Measurements from ENCODE around the gene ZBP1.

The ZBP1 gene

DNA sequence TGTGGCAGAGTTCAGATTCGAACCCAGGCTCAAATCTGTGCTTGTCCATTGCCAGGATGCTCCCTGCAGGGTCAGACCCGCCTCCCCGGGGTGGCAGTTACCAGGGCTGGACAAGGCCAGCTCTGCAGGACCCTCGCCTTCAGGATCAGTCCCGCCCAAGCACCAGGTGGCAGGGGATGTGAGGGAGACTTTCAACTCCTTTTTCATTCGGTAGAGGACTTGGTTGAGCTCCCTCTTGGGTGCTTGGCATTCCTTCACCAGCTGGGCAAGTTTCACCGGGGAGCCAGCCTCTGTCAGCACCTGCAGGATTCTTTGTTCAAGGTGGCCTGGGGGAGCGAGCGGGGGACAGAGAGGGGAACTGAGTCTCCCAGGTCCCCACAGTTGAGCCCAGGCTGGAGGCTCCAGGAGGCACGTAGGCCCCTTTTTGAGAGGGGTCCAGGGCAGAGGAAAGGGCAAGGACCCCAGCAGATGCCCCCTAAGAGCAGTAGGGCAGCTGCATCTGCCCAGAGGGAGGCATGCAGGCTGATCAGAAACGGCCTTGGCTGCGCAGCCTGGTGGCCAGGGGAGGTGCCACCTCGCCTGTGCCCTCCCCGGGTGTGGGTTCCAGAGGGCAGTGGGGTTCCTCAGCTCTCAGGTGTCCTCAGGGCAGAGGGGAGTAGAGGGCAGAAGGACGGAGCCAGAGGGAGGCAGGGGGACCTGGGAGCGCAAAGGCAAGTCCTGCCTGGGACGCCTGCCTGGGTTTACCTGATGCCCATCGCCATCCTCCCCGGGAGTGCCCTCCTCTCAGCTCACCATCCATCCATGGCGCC is 3.9 kb downstream of the ZBP1 start:
- no peak for DNase-seq

DNA sequence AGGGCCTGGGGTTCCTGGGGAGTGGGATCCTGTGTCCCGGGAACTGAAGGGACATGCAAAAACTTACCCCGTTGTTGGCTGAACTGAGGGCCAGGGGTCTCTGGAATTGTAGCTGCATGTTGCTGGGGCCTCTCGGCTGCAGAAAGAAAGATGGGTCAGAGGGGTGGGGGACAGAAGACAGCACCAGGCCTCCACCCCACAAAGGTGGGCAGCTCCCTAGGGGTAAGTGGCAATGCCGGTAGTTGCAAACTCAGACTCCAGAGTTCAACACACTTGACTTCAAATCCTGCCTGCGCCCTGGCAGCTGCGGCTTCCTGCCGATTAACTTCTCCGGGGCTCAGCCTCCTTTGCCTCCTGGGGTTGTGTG is 4.8 kb downstream of the ZBP1 start:
- DNase-seq = no peak

DNA sequence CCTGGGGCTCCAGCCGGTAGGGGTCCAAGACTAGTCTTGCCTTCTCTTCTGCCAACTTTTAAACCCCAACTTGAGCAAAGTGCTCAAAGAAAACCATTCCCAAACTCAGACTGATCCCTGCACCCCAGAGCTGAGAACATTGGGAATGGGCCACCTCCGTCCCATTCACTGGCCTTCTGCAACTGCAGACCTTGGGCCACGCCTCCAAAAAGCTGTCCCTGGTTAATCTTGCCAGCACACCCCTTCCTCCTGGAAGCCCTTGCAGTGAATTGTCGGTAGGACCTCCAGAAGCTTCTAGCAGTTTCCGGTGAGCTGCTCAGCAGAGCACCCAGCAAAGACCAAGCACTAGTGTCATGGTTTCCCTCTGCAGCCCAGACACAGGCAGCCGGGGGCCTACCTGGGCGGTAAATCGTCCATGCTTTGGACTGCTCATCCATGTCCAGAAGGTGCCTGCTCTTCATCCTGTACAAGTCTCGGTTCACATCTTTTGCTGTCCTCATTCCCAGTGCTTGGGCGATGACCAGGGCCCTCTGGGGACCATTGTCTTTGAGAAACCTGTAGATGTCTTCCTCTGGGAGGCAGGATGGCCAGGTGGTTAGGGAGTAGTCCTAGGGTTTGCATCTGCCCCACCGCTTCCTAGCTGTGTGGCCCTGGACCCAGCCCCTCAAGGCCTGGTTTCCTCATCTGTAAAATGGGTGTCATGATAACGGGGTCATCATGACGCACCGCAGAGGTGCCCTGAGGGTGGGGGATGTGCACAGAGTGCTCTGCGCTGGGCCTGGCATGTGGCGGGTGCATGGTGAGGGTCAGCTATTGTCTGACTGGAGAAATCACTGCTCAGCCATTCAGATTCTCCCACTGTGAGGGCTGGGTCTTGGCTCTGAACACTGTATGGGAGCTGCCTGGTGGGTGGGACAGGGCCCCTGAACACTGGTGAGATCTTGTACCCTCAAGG is 5.5 kb downstream of the ZBP1 start:
- no peak for DNase-seq

DNA sequence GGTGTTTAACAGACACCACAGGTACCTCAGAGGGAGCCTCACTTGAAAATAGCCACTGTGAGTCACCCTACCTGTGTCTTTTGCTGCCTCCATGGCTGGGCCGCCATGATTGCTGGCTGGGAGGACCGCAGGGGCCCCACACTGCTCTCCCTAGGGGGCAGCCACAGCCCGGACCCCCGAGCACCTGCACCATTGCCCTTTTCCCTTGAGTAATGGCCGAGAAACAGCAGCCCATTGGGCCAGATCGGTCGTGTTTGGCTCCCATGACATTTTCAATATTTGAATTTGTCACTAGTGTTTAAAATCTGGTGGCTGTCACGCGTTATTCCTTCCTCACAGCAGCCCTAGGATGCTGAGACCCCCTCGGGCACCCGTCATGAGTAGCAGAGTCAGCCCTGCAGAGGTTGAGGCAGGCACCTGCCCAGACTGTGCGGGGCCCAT is 6.7 kb downstream of the ZBP1 start:
- DNase-seq = no peak

DNA sequence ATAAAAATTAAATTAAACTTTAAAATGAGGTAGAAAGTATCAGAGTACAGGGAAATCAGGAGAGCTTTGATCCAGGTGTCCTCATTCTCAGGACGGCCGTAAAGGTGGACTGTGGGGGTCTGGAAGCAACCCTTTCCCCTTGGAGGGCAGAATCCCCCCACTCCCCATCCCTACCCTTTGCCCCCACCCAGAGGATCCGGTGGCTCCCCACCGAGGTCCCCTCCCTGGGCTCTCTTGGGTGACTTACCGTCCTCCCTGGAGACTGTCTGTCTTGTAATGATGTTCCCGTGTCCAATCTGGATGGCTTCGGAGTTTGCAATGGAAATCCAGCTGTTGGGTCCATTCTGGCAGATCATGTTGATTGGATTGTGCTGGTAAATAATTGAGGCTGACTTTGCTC is 7.3 kb downstream of the ZBP1 start:
- no peak for DNase-seq

DNA sequence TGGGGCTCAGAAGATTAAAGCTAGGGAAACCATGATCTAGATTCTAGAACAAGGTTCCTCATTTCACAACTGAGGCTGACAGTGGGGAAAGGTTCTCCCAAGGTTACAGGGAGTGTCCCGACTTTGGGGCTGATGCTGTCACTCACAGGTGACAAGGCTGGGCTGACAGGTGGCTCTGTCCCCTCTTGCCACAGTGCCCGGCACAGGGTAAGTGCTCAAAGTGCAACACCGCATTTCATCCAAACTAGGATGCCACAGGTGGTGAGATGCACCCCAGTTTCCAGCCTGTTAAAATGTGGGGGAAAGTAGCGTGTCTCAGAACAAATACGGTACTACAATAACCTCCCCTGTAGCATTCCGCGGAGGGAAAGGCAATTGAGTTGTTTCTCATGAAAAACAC is 7.8 kb downstream of the ZBP1 start:
- DNase-seq = no peak

DNA sequence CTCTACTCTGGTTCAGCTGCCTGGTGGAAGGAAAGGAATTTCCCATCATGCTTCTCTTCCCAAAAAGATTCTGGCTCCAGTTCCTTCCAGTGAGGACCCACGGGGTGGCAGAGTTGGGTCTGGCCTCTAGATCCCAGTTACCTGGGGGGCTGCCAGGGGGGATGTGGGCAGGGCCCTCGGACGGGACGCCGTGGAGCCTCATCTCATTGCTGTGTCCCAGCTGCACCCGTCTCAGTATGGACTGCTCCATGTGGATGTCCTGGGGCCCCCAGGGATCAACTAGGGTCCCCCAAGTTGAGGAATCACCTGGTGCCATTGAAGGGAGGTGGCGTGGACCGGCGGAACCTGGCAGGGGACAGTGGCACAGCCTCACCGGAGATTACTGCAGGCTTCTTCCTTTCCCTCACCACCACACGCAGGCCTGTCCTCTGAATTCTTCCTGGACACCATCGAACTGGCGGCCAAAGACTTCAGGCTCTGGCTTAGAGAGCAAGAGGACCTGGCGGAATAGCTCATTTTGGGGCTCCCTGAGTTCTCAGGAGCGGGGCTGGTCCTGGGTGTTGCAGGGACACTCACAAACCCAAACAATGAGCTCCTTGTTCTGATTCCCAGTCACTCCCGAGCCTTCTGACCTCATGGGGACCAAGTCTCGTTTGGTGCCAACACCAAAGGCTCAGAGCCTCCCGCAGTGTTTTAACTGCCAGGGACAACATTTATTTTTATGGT is 8.5 kb downstream of the ZBP1 start:
- DNase-seq = peak in 1 of 2 experiments; percentile 33

DNA sequence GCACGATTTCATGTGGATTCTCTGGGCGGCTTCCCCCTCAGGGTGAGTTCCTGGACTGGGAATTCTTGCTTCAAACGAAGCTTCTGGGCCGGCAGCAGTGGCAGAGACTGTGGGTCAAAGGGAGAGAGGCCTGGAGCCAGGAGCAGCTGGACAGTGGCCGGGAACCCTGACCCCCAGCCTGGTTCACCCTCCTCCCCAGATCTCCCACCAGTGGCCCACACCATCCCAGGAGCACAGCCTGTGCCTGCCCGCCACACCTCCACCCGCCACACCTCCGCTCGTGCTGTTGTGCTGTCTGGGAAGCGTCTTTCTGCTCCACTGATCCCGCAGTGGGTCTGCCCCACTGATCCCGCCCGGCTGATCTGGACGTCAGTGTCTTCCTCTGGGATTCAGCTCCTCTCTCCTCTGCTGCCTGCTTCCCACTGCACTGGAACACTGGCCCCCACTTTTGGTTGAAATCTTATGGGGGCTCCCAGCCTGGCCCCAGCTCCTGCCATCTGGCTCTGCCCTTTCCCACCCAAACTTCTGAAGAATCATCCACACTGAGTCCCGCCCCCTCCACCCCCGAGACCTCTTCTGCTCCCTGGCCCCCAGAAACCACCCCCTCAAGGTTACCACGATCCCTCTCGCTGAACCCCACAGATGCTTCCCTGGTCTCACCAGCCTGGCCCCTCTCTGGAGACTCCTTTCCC is 9.8 kb downstream of the ZBP1 start:
- DNase-seq = peak in 1 of 2 experiments; percentile 26

DNA sequence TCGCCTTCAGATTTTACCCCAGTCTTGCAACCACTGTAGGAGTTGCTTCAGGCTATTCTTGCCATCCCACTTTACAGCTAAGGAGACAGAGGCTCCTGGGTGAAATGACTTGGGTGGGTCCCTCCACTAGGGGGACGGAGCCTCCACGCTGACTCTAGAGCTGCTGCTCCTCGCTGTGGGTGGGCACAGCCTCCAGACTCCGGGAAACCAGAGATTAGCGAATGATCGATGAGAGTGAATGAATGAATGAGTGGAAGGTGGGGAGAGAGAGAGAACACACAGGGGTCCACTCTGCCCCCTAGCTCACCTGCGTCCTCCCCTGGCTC is 10.4 kb downstream of the ZBP1 start:
- DNase-seq = no peak

DNA sequence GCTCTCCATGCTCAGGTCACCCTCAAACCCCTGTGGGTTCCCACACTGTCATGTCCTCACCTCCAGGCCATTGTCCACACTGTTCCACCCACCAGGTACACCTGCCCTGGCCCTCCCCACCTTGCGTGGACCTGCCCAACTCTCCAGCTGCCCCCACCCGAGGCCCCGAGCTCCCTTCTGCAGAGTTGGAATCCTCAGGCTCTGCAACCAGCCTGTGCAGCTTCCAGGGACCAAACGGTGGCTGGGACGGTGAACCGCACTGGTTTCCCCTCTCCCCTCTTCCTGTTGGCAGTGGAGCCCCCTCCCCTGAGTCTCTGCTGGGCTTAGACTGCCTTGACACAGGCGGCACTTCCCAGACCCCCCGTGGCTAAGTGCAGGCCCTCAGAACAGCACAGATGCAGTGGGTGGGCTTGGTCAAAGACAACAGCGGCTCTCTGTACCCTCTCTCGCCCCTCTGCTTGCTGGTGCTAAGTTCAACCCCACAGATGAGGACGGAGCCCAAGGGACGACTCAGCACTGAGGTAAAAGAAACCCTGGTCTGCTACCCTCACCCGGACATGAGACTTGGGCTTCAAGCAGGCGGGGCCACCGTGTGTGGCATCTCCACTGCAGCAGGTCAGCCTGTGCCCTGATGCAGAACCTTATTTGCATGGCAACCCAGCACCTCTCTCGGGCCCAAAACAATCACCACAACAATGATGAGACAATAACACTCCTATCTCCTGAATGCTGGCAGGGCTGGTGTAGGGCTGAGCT is 11.0 kb downstream of the ZBP1 start:
- DNase-seq = peak; percentile 54 to 89

DNA sequence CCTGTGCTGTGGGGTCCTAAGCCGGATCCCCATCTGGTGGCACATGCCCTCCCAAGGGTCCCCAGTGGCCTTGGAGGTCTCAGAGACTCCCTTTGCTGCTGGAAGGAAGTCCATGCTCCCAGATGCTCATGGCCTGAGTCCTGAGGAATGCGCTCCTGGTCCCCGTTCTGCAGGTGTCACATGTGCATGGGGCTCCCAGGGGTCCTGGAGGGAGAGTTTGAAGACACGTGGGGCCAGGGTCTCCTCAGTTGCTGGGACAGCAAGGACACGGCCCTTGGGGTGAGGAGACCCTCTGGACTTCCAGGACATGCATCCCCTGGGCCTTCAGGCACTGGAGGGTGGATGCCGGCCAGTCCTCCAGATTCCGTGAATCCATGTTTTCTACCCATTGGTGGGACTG is 11.7 kb downstream of the ZBP1 start:
- DNase-seq = no peak

DNA sequence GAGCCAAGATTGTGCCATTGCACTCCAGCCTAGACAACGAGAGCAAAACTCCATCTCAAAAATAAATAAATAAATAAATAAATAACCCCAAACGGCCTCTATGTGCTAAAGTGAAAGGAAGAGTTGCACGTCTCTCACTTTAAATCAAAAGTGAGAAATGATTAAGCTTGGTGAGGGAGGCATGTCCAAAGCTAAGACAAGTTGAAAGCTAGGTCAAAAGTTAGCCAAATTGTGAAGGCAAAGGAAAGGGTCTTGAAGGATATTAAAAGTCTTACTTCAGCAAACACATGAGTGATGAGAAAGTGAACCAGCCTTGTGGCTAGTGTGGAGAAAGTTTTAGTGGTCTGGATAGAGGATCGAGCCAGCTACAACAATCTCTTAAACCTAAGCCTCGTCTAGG is 14.3 kb downstream of the ZBP1 start:
- DNase-seq = no peak

DNA sequence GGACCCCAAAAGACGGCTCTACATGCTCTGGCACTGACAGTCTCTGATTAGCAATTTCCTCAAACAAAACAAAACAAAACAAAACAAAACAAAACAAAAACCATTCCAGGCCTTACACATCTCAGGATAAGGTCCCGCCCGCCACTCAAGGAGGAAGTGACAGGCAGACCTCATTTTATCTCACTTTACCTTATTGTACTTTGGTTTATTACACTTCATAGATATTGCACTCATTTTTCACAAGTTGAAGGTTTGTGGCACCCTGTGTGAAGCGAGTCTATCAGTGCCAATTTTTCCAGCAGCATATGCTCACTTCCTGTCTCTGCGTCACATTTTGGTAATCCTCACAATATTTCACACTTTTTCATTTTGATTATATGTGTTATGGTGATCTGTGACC is 15.2 kb downstream of the ZBP1 start:
- DNase-seq = no peak

DNA sequence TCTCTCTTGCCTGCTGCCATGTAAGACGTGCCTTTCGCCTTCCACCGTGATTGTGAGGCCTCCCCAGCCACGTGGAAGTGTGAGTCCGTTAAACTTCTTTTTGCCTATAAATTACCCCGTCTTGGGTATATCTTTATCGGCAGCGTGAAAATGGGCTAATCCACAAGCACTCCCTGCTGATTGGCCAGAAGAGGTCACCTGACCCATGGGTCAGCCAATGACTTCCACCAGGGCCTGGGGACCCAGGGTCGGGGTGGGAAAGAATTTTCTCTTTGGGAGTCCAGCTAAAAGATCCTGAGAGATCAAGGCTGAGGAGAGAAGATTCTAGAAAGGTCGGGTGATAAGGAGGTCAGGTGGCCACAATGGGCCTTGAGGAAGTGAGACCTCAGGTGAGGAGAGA is 17.1 kb downstream of the ZBP1 start:
- no peak for DNase-seq

DNA sequence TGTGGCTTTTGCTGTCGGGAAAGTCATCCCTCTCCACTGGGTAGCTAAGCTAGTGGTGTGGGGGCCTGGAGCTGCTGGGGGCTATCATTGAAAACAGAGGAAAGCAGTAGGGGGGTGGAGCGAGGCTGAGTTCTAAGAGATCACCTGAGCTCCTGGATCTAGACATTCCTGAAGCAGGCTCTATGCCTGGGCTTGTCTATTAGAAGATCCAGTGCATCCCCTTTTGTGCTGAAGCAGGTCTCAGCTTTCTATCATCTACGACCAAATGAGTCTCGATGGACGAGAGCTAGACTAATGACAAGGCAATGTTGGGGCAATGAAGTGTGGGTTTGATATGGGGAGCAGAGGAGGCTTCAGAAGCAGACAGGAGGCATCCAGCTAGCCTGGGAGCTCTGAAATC is 18.5 kb downstream of the ZBP1 start:
- no peak for DNase-seq

DNA sequence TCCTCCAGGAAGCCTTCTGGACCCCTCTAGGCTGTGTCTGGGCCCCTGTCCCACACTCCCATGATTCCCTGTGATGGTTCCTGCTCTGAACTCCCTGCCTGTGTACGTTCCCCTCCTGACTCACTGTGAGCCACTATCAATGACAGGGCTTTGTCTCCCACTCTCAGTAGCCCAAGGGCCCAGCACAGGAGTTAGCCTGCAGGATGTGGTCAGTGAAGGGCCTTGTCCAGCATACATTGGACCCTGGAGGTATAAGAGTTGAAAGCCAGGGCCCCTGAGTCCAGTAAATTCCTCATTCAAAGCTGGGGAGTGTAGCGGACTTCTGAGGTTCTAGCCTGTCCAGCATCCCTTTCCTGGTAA is 19.0 kb downstream of the ZBP1 start:
- no peak for DNase-seq

DNA sequence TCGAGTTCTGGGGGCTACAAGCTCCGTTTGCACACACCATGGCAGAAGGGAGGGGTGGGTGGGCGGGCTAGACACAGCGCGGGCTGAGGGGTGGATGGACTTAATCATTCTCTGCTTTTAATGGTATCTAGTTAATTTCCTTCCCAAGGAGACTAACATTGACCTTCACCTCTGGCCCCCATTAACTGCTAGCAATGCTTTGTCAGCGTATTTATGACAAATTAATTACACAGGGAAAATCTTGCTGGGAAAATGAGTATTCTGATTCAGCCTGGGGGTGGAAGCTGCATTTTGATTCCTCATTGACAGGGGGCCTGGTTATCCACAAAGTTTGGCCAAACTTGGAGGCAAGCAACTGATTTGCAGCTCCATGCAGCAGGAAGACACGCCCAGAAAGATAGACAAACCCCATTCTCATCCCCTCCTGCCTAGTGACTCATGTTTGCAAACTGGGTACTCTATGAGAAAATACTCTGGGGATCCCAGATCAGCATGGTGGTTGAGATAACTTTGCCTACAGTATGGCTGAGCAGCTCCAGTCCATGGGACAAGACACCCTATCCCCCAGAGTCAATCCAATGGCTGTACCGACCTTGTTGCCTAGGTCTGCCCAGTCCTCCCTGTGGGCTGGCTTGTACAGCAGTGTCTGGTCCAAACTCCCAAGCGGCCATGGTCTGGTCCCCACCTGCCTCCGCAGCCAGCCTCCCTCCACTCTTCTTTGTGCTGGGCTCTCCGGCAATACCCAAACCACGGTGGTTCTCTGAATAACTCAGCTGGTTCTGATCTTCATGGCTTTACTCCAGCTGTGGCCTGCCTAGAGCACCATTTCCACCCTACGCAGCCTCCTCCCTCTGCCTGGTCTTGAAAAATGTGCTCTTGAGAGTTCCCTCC is 19.7 kb downstream of the ZBP1 start:
- DNase-seq = no peak

DNA sequence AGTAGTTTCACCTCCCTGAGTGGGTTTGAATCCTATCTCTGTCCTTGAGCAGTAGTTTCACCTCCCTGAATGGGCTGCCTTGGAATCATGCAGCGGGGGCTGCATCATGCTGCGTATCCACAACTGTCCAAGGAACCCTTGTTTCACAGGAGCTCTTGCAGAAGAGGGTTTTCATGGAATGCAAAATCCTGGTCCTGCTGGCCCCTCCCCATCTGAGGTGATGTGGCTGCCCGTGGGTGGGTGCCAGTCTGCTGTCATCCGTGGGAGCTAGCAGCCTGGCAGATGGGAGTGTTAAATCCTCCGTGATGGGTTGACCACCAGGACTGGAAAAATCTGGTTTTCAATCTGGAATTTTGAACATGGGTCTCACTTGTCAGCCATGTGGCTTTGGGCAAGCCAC is 21.7 kb downstream of the ZBP1 start:
- DNase-seq = no peak

DNA sequence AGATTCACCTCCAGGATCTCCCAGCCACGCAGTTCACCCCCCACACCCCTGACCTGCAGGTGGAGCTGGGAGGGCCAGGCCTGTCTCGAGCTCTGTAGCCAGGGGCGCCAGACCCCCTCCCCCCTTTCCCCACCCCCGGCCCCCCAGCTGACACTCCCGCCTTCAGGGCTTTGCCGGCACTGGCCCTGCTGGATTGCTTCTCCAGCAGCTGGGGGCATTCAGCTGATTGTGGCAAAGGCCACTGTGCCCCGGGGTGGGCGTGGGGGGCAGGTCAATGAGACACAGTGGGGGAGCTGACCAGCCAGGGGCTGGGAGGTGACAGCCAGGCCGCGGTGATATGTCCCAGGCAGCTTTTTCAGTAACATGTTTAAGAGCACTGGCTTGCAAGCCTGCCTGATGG is 22.2 kb downstream of the ZBP1 start:
- no peak for DNase-seq

DNA sequence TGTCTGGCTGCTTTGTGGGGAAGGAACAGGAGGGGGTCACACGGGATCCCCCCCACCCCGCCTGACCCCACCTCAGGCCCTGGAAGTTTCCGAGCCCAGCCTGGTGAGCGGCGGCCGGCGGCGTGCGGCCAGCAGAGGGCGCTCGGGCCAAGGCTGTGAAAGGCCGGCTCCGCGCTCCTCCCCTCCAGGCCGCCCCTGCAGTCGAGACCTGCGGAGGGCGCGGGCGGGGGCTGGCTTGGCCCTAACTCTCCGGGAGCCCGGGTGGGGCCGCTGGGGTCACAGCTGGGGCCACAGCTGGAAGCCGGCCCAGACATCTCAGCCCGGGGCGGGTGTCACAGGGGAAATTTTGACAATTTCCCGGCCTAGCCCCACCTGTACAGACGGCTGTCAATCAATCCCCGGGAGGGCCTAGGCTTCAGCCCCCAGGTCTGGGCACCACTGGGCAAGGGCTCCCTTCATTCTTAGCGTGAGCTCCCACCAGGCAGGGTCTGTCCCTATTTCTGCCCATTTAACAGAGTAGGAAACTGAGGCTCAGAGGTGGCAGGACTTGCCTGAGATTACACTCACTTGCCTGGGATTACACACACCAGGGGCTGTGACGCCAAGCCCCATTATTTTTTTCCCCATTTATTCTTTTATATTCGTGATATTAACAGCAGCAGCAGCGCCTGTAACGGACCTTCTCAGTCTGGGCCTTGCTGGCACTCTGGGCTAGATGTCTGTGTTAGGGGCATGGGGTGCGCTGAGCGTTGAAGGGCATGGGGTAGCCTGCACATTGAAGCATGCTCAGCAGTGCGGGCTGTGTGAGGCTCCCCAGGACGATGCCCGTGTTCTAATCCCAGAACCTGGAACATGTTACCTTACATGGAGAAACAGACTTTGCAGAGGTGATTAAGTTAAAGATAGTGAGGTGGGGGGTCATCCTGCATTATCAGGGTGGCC is 23.0 kb downstream of the ZBP1 start:
- peak in 1 of 2 experiments; percentile 84 for DNase-seq
